ENCODE results near the gene NAV2.

The NAV2 gene

DNA sequence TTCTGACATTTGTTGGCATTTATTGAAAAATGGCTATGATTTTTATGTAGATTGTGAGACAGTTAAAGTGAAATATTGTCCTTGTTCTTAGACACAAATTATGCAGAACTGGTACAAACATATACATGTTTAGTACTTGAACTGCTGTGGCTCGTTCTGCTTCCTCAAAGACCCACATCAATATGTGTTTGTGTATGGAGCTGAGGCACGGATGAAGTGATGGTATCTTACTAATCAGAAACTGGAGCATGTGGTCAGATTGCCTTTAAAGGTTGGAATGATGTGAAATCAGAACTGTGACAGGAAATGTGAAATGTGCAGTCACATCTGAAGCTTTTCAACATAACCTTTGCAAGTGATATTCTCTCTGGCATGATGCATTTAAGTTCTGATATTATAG, 130.4 kb downstream of the NAV2 start:
- no peak overlapping the region for H3K27ac ChIP-seq
- no peak for TF ChIP-seq CTCF (IDR thresholded peaks at IDR 0.05)
- no peaks in the 10 kb centered on the region for H3K9me3 ChIP-seq
- H3K4me3 ChIP-seq (ENCODE audit: low read depth in 1 of 2, low read length in 1 of 2), result no peak overlapping the region
- peaks cover 5% of the 10 kb centered on the region for H3K27me3 ChIP-seq
- H3K4me1 ChIP-seq (ENCODE audit: control insufficient read depth in 1 of 2, insufficient read depth in 1 of 2, low read depth in 1 of 2, low read length in 1 of 2), result no peaks in the 10 kb centered on the region
- no peaks in the 10 kb centered on the region for H3K36me3 ChIP-seq

- TF ChIP-seq CTCF (IDR thresholded peaks at IDR 0.05), result no peak
- no peaks in the 10 kb centered on the region for H3K36me3 ChIP-seq
Measured at GRCh38 chr11:19844012-19844411, 131.4 kb downstream of the NAV2 start.

DNA sequence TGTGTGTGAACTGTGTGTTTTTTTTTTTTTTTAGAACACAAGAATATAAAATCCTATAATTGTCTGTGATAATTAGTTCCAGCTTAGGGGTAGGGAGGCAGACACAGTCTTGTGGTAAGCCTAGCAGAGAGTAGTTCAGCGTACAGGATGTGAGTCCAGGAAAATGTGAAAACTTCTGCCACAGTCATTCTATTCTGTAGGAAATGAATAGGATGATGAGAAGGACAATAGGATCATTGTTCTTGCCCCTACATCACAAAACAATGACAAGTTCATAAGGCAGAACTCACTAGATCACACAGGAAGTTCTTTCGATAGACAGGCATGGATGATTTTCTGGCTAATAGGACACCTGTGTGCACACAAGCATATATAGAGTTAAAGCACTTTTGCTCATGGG, 132.2 kb downstream of the NAV2 start:
- no peak for TF ChIP-seq CTCF (IDR thresholded peaks at IDR 0.05)
- H3K27me3 ChIP-seq, result peaks cover 5% of the 10 kb centered on the region
- H3K4me3 ChIP-seq (ENCODE audit: low read depth in 1 of 2, low read length in 1 of 2), result no peak overlapping the region
- no peaks in the 10 kb centered on the region for H3K36me3 ChIP-seq
- no peaks in the 10 kb centered on the region for H3K9me3 ChIP-seq
- no peak overlapping the region for H3K27ac ChIP-seq
- no peaks in the 10 kb centered on the region for H3K4me1 ChIP-seq (ENCODE audit: control insufficient read depth in 1 of 2, insufficient read depth in 1 of 2, low read depth in 1 of 2, low read length in 1 of 2)

More at GRCh38 chr11:19844012-19844411, 131.4 kb downstream of the NAV2 start:
- H3K4me3 ChIP-seq (ENCODE audit: low read depth in 1 of 2, low read length in 1 of 2), result no peak overlapping the region
- peaks cover 5% of the 10 kb centered on the region for H3K27me3 ChIP-seq
- H3K9me3 ChIP-seq, result no peaks in the 10 kb centered on the region
- H3K27ac ChIP-seq, result no peak overlapping the region
- H3K4me1 ChIP-seq (ENCODE audit: control insufficient read depth in 1 of 2, insufficient read depth in 1 of 2, low read depth in 1 of 2, low read length in 1 of 2), result no peaks in the 10 kb centered on the region

GRCh38 chr11:19845626-19846025, 133.0 kb downstream of the NAV2 start:
- no peak for TF ChIP-seq CTCF (IDR thresholded peaks at IDR 0.05)
- H3K4me3 ChIP-seq (ENCODE audit: low read depth in 1 of 2, low read length in 1 of 2), result no peak overlapping the region
- no peaks in the 10 kb centered on the region for H3K36me3 ChIP-seq
- no peaks in the 10 kb centered on the region for H3K9me3 ChIP-seq
- H3K4me1 ChIP-seq (ENCODE audit: control insufficient read depth in 1 of 2, insufficient read depth in 1 of 2, low read depth in 1 of 2, low read length in 1 of 2), result no peaks in the 10 kb centered on the region
- peaks cover 5% of the 10 kb centered on the region for H3K27me3 ChIP-seq
- no peak overlapping the region for H3K27ac ChIP-seq

- Histone ChIP-seq H3K9me3 (no peaks in the 10 kb centered on the region), H3K27ac (no peak overlapping the region), H3K4me1 (ENCODE audit: control insufficient read depth in 1 of 2, insufficient read depth in 1 of 2, low read depth in 1 of 2, low read length in 1 of 2) (no peaks in the 10 kb centered on the region), H3K27me3 (peaks cover 5% of the 10 kb centered on the region), H3K36me3 (no peaks in the 10 kb centered on the region), H3K4me3 (ENCODE audit: low read depth in 1 of 2, low read length in 1 of 2) (no peak overlapping the region)
- no peak for TF ChIP-seq CTCF (IDR thresholded peaks at IDR 0.05)
Measured at GRCh38 chr11:19846654-19847305, 134.1 kb downstream of the NAV2 start.

All from neutrophil (primary cell).